Loucy (cell line): ENCODE data around the gene RHEB.

ENCODE experiments used
- EZH2phosphoT487 ChIP-seq: fragments of 200-600 bp; IDR thresholded peaks from 2 replicates; pipeline ENCODE4 v1.6.1; 2018; ENCODE audit warnings: antibody characterized with exemption, mild to moderate bottlenecking, moderate library complexity, borderline replicate concordance
- TF ChIP-seq, protein P1 (sequence below): fragments of 200-600 bp; sonication (generic); conservative IDR thresholded peaks from 2 replicates; pipeline ENCODE4 v1.5.1; 2014; ENCODE audit warnings: mild to moderate bottlenecking, antibody characterized with exemption, low read length

DNA sequence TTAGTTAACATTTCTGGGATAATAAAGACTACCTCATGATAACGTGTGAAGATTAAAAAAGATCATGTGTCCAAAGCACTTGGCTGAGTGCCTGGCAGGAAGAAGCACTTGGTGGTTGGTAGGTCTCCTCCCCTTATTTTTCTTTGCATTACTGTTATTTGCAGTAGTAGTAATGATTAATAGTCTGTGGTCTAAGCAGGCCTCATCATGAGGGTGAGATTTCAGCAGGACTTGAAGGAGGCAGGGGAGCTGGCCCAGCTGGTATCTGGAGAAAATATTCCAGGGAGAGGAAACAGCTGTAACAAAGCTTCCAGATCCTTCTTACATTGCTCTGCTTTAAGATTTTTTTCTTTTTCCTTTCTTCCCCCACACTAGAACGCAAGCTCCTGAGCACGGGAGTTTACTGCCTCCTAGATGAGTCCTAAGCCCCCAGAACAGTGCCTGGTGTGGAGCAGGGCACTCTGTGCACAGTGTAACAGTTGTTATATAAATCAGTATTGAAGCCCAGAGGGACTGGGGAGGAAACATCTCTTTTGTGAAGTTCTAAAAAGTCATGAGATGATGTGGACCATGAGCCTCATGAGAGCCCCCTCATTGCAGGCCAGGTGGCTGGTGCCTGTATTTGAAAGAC is 31.1 kb upstream of the RHEB start:
- TF ChIP-seq, protein P1, sequence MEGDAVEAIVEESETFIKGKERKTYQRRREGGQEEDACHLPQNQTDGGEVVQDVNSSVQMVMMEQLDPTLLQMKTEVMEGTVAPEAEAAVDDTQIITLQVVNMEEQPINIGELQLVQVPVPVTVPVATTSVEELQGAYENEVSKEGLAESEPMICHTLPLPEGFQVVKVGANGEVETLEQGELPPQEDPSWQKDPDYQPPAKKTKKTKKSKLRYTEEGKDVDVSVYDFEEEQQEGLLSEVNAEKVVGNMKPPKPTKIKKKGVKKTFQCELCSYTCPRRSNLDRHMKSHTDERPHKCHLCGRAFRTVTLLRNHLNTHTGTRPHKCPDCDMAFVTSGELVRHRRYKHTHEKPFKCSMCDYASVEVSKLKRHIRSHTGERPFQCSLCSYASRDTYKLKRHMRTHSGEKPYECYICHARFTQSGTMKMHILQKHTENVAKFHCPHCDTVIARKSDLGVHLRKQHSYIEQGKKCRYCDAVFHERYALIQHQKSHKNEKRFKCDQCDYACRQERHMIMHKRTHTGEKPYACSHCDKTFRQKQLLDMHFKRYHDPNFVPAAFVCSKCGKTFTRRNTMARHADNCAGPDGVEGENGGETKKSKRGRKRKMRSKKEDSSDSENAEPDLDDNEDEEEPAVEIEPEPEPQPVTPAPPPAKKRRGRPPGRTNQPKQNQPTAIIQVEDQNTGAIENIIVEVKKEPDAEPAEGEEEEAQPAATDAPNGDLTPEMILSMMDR: no peak
- TF ChIP-seq EZH2phosphoT487: no peak
